ENCODE data around the gene GPX7.

The GPX7 gene

DNA sequence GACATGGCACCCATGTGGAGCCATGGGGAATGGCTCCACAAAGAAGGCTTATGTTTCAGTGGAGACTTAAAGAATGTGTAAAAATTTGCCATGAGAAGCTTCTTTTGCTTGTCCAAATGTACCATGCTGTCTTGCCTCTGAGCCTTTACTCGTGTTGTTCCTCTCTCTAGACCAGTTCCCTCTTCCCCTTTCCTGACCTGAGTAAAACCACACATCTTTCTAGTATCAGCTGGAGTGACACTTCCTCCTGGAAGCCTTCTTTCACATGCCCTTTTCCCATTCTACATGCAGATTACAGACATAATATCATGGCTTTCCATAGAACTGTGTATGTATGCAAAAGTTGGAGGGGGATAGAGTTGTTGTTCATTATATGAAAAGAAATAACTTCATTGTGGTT is 13.6 kb upstream of the GPX7 start:
- FAIRE-seq, result no peak

DNA sequence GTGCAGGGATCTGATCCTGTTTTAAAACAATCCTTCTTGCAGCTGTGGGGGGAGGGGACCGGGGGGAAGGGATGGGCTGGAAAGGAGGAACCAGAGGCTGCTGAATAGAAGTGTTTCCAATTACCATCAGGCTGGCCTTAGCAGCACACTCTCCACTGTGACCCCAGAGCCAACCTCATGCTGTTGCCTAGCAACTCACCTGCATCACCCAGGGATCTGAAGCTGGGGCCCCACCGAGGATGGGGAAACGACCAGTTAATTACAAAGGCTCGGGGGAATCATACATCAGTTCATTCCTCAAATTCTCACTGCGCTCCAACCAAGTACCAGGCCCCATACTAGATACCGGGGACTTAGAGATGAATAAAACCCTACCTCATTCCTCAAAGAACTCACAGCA is 11.9 kb upstream of the GPX7 start:
- FAIRE-seq, result no peak

DNA sequence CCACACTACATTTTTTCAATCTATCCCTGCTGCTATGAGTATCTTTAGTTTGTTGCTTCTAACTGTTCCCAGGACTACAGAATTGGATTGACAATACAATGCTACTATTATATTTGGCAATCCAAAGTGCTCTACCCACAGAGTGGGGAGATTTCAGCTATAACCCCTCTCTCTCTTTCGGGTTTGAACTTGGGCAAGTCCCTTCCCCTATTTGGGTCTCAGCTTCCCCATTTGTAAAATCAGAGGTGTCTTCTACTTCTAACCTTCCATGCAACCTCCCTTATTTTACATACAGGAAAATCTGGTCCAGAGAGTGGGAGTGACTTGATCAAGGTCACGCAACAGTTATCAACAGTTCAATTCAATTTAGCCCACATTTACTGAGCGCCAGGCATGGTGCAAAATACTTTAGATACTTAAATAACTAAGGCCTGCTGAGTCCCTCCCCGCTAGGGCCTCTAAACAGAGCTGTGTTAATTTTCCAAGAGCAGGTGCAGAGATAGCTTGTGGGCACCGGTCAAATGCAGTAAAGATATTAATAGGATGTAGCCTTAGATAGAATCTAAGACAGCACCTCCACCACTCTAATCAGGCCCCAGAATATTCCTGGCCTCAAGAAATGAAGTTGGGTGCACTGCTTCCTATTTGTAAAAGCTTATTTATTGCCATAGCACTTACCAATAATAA is 9.4 kb upstream of the GPX7 start:
- FAIRE-seq, result no peak

DNA sequence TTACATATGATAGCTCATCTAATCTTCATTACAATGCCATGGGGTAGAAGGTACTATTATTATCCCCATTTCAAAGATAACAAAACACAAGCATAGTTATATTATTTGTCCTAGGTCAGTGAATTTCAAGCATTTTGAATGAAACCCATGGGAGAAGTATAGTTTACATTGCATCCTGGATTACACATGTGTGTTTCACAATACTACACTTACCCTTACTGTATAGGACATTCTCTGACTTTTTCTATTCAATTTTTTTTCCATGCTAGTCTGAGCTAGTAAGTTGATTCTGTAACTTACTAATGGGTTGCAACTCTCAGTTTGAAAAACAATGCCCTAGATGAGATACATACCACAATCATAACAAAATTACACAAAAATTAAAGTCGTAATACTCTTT is 8.7 kb upstream of the GPX7 start:
- no peak for FAIRE-seq

DNA sequence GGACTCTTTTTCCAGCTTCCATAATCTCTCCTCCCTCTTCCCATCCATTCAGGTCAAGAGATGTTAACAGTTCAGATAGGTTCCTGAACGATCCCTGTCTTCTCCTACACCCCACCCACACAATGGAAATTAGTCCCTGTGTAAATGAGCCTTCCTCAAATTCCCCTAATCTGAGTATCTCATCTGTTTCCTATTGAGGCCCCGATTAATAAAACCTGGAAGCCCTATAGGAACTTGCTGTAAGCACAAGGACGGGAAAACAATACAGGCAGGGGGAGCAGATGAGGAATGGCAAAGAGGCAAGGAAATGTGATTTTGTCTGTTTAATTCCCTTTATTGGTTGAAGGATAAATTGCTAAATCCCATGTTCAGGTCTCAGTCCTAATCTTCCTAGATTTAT is 7.1 kb upstream of the GPX7 start:
- FAIRE-seq, result no peak

DNA sequence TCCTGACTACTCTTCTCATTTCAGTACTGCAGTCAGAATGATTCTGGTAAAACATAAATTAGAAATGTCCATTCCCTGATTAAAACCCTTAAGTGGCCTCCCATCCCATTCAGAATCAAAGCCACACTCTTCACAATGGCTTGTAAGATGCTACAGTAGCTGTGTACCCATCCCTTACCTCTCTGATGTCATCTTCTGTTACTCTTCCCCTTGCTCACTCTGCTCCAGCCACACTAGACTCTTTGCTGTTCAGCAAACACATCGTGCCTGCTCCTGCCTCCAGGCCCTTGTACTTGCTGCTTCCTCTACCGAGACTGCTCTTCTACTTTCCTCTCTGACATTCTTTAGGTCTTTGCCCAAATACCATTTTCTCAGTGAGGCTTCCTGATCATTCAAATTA is 4.3 kb upstream of the GPX7 start:
- no peak for FAIRE-seq

DNA sequence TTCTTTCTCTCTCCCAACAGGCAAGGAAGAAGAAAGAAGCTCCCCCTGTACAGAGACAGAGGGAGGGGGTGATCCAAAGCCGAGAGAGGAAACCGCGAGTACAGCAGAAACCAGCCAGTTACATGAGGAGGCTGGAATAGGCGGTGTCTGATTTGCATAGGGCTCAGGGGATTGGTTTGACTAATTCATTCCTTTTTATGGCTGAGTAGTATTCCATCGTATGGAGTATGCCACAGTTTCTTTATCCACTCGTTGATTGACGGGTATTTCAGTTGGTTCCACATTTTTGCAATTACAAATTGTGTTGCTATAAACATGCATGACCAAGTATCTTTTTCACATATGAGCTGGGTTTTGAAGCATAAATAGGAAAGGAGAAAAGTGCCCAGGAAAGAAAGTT is 3.4 kb upstream of the GPX7 start:
- FAIRE-seq, result no peak

DNA sequence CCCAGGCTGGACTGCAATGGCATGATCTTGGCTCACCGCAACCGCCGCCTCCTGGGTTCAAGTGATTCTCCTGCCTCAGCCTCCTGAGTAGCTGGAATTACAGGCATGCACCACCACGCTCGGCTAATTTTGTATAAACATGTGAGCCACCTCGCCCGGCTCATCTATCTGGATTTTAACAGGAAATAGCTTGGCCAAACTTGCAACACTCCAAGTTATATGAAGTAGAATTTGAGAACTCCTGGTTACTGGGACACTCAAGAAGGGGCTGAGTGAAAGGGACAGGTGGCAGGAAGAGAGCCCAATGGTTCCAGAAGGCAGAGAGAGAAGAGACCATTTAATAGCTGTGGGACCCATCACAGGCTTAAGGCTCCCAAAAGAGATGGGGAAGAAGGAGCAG is 2.9 kb upstream of the GPX7 start:
- no peak for FAIRE-seq

DNA sequence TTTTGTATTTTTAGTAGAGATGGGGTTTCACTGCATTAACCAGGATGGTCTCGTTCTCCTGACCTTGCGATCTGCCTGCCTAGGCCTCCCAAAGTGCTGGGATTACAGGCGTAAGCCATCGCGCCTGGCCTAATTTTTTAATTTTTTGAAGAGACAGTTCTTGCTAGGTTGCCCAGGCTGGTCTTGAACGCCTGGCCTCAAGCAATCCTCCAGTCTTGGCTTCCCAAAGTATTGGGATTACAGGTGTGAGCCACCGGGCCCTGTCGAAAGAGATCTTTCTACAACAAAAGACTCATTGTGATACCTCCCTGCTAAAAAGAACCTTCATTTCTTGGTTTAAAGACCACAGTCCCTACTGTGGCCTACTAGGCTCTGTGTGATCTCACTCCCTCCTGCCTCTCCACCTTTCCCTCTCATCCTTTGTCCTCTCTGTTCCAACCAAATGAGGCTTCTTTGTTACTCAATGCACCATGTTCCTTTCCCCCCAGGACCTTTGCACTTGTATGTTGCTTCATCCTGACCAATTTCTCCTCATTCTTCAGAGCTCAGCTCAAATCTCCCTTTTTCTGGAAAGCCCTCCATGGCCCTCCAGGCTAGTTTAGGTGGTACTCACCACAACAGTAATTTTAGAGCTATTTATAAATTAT is 1.5 kb upstream of the GPX7 start:
- FAIRE-seq, result no peak

DNA sequence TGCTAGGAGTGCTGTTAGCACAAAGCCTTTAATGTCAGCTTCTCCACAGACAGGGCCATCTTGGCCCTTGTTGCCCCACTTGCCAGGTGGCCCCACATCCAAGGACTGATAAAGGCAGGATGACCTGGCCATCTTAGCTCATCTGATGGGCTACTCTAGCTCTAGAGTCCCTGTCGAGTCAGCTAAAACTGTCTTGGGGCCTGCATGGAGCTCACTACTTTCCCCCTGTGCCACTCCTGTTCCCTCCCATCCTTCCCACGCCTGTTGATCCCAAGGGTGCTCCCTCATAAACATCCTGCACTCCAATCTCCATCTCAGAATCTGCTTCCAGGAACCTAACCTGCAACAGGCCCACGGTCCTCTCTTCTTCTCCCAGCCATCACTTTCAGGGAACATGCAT is 652 bp upstream of the GPX7 start:
- FAIRE-seq, result no peak

DNA sequence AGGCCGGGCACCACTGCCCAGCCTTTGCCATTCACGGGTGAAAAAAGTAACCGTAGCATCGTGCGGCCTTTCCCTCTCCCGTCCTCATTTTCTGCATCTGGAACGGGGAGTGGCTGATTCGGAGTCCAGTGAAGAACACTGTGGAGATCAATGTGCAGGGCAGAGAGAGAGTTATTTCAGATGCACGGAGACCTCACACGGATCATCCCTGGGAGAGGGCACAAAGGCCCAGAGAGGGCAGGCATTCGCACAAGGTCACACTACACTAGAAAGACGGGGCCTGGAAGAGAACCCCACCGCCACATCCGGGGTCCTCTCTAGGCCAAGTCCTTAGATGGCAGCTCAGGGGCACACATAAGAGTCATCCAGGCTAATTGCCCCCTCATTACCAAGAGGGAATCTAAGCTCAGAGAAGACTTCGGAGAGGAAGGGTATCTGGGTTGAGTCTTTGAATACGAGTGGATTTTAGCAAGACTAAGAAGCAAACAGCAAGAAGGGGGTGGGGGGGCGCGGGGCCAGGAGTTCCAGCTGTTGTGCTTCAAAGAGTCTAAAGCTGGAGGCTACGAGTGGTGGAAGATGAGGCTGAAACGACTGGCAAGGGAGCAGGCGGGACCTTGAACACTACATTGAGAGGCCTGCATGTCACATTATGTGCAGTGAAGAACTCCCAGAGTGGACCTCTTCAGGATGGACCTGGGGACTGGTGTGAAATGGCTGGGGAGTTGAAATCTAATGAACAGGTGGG is 857 bp downstream of the GPX7 start:
- FAIRE-seq, result no peak

DNA sequence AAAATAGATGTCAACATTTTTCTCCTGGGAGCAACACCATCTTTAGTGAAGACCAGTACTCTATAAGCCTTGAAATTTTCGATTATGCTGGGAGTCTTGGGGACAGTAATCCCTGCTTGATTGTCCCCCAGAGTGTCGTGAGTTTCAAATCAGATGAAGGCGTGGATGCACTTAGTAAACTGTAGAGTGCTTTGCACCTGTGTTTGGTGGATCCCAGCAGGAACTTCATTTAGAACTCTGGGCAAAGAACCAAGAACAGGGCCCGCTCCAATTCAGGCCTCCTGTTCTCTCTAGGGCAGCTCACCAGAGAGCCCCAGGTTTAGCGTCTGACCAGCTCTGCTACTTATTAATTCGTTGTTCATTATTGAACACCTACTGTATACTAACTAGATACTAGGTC is 1.5 kb downstream of the GPX7 start:
- FAIRE-seq, result no peak

DNA sequence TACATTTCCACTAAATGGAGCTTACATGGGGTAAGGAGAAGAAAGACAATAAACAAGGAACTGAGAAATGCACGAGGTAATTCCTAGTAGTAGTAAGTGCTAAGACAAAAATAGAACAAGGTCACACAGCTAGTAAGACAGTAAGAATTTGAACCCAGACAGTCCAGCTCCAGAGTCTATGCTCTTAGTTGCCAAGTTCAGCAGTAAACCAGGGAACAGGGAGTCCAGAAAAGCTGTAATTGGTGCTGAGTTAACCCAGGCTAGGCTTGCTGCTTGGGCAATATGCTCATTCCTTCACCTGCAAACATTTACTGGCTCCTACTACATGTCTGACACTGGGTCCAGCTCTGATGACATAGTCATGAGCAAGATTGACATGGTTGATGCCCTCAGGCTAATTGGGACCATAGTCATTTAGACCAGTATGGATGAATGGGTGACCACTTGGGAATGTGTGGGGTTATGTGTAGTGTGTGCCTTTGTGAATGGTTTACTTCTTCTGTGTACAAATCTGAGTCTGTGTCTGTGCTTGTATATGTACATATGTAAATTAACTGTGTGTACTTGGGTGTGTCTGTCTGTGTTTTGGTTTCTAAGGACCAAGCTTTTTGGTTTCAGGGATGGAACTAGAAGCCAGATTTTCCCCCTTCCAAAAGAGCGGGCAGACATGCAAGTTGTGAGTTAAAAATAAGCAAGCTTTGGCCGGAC is 2.0 kb downstream of the GPX7 start:
- no peak for FAIRE-seq

DNA sequence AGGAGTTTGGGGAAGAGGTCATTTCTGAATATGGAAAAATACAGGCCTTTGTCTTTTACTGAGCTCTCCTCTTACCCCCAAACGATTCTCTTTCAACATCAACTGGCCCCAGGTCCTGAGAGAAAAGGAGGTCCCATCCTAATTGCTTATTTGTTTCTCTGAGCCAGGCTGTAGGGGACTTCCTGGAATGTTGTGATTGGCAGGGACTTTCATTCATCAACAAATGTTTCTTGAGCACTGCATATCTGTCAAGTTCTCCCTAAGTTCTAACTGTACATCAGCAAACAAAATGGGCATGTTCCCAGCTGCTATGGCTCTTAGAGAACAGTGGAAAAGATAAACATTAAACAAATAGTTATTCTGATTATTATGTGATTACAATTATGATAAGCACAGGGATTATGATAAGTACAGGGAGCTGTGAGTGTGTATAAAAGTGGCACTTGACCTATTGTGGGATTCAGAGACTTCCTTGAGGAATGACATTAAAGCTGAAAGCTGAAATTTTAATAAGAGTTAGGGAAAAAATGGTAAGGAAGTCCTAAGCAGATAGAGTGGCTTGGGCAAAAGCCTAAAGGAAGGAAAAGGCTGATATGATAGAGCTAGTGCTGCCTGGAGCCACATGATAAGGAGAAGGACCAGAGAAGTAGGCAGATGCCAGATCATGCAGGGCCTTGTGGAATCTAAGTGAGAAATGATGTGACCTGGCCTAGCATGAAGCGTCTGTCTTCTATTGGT is 11.6 kb downstream of the GPX7 start:
- no peak for FAIRE-seq

DNA sequence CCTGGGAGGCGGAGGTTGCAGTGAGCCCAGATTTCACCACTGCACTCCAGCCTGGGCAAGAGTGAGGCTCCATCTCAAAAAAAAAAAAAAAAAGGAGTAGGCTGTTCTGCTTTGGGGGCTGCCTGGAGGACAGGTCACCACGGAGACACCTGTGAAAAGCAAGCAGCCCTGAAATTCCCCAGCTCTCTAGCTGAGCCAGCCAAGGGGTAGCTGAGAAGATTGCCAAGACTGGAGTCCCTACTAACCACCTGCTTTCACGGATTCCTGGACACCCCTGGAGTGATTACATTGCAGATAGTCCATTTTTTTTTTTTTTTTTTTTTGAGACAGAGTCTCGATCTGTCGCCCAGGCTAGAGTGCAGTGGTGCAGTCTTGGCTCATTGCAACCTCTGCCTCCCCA is 12.5 kb downstream of the GPX7 start:
- FAIRE-seq, result no peak

DNA sequence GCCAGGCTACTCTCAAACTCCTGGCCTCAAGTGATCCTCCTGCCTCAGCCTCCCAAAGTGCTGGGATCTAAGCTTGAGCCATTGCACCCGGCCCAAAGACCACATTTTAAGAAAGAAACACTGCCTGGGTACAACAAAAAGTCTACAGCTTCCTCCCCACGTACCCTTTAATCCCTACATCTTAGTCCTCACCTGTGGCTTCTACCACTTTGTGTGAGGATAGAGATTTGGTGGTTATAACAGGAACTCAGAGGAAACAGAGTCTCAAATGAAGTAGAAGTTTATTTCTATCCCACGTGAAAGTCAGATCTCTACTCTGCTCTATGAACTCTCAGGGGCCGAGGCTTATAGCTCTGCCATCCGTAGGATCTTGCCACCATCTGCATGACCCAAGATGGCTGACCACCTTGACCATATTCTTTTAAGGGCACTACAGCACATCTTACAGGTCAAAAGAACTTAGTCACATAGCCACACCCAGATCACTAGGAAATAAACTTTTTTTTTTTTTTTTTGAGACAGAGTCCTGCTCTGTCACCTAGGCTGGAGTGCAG is 13.4 kb downstream of the GPX7 start:
- FAIRE-seq, result no peak

DNA sequence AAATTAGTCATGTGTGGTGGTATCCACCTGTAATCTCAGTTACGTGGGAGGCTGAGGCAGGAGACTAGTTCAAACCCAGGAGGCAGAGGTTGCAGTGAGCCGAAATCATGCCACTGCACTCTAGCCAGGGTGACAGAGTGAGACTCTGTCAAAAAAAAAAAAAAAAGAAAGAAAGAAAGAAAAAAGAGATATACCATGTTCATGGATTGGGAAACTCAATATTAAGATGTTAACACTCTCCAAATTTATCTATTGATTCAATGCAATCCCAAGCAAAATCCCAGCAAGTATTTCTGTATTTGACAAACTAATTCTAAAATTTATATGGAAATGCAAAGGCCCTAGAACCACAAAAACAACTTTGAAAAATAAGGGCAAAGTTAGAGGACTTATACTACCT is 19.8 kb downstream of the GPX7 start:
- no peak for FAIRE-seq

DNA sequence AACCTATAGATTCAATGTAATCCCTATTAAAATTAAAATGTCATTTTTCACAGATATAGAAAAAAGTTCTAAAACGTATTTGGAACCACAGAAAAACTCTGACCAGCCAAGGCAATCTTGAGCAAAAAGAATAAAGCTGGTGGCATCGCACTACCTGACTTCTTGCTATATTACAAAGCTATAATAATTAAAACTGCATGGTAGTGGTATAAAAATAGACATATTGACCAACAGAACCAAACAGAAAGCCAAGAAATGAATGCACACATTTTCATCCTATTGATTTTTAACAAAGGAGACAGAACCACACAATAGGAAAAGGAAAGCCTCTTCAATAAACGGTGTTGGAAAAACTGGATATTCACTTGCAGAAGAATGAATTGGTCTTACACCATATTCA is 21.6 kb downstream of the GPX7 start:
- no peak for FAIRE-seq

DNA sequence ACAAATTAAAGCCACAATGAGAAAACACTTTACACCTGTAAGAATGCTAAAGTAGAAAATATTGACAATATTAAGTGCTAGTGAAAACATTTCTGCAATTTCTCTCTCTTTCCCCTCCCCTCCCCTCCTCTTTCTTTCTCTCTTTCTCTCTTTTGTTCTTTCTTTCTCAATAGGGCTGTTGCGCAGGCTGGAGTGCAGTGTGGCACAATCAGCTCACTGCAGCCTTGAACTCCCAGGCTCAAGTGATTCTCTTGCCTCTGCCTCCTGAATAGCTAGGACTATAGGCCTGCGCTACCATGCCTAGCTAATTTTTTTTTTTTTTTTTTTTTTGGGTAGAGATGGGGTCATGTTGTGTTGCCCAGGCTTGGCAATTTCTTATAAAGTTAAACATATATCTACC is 24.9 kb downstream of the GPX7 start:
- no peak for FAIRE-seq

DNA sequence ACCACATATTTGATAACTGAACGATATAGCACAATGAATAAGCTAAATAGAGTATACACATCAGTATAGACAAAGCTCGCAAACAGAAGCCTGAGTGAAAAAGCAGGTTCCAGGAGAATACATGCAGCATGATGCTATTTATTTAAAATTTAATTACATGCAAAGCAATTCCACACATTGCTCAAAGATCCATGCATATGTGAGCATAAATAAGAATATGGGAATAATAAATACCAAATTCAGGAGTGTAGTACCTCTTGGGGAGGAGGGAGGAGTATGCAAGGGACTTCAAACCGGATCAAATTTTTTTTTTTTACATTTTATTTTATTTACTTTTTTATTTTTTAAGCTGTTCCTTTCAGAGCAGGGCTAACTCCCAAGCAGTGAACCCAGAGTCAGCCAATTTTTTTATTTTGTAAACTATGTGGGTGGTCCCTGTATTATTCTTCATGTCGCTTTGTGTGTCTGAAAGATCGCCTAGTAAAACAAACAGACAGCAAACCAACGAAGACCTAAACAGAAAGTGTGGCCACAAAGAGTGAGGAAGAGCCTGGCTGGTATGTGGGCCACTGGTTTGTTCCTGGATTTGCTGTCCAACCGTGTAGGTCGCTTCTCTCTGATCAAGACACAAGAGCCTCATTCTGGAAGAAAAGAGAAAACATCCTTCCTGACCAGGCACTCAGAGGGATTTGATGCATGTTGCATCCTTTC is 26.6 kb downstream of the GPX7 start:
- peak; percentile 97 for FAIRE-seq

DNA sequence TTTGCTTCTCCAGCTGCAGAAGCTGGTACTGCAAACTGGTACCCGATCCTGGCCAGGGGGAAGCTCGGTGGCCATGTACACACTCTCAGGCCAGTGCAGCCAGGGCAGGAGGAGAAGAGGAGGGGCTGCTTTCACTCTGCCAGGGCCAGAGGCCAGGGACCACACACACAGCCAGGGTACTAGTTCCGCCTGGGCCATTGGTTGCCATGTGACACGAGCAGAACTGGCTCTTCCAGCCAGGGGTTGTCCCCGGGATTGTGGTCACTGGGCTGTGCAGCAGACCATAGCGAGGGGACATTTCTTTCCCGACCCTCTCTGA is 27.1 kb downstream of the GPX7 start:
- FAIRE-seq, result peak; percentile 12

DNA sequence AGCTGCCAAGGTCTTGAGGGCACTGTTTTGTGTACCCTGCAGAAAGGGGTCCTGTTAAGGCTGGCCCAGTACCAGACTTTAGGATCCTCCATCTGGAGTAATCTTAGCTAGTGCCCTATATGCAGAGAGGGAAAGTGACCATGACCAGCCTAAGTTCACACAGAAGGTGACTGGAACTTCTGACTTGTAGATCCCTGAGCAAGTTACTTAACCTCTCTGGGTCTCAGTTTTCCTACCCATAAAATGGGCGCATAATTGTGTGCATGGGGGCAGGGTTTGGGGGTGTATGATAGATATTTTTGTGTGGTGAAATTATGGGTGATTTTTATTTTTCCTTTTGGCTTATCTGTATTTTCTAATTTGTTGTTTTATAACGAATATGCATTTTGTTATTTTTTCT is 27.5 kb downstream of the GPX7 start:
- no peak for FAIRE-seq

Data from endometrium (tissue), 2 donors.